Measurements from ENCODE around the gene TCF4.

TCF4 gene

DNA sequence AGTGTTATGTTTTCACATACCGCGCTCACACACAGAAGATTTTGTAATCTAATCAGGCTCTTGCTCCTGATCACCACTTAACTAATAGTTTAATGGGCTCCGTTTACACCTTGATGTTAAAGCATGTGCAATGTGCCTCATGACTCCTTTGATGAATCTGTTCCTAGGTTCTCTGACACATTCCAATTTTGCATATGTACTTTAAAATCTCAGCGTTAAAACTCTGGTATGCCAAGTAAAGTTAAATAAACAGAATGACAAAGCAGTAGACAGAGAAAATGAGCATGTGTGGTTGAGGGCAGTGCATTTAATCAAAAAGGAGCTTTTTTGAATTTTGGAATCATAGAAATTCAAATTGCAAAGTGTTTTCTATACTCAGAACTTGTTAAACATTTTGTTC, 96.4 kb downstream of the TCF4 start (continued):
- no peak for TF ChIP-seq BCL11A (tag by site-specific recombination; IDR thresholded peaks at IDR 0.05; ENCODE audit: low read depth)

DNA sequence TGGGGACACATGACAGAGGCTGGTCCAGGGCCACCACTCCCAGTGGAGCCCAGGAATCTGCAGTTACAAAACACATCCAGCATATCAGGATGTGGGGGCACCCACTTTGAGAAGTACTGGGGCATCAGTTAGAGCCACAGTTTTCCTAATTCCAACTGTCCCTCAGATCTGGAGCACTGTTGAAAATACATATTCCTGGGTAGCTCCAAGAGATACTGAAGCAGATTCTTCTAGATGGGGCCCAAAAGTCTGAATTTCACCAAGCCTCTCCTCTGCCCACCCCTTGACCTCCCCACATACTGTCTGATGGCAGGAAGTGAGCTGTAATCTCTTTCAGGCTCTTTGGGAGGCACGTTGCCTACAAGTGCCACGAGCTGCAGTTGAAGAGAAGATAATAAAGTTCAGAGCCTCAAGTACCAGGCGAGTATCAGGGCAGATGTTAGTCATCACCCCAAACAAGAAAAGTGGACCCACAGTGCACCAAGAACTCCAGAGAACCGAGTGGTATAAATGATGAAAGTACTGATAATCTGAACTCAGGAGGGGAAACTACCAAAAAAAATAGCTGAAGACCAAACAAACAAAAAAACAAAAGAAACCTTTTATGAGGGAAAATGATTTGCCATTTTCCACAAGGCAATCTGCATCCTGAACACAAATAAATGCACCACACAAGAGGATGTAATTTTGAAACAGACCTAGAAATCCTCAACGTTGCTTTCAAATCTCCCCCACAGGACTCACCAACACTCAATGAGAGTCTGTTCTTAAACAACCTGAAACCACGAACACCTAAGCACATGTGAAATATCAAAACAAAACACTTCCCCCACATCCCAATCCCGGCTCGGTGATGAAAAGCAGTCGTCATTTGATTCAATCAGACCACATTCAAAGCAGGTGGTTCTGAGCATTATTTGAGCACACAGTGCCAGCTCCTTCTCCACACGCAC, 98.7 kb downstream of the TCF4 start:
- Histone ChIP-seq H3K4me3 (ENCODE audit: low read depth, low read length) (no peak overlapping the region), H3K4me1 (ENCODE audit: control insufficient read depth, insufficient read depth, low read length) (peaks cover 29% of the 10 kb centered on the region), H3K36me3 (ENCODE audit: control insufficient read depth in 2 of 2, insufficient read depth in 1 of 2, low read length in 2 of 2) (no peaks in the 10 kb centered on the region), H3K27ac (ENCODE audit: extremely low read depth, low read depth, low read length) (no peak overlapping the region; the same call in 1 of the 2 replicates), H3K9me3 (ENCODE audit: control insufficient read depth, insufficient read depth, low read depth, low read length) (no peaks in the 10 kb centered on the region)
- CTCF ChIA-PET = interaction anchor here (0.5 to 0.9 kb wide), 3 partner anchors 9 to 544 kb away, joined by 3 to 4 read pairs (median 3); no protein-coding TSS in a partner anchor
- POLR2A ChIA-PET = no interaction called here
- TF ChIP-seq, protein P1, sequence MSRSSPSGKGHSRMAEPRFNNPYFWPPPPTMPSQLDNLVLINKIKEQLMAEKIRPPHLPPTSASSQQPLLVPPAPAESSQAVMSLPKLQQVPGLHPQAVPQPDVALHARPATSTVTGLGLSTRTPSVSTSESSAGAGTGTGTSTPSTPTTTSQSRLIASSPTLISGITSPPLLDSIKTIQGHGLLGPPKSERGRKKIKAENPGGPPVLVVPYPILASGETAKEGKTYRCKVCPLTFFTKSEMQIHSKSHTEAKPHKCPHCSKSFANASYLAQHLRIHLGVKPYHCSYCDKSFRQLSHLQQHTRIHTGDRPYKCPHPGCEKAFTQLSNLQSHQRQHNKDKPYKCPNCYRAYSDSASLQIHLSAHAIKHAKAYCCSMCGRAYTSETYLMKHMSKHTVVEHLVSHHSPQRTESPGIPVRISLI (tag by site-specific recombination; IDR thresholded peaks at IDR 0.05) = no peak
- TF ChIP-seq, protein P2, sequence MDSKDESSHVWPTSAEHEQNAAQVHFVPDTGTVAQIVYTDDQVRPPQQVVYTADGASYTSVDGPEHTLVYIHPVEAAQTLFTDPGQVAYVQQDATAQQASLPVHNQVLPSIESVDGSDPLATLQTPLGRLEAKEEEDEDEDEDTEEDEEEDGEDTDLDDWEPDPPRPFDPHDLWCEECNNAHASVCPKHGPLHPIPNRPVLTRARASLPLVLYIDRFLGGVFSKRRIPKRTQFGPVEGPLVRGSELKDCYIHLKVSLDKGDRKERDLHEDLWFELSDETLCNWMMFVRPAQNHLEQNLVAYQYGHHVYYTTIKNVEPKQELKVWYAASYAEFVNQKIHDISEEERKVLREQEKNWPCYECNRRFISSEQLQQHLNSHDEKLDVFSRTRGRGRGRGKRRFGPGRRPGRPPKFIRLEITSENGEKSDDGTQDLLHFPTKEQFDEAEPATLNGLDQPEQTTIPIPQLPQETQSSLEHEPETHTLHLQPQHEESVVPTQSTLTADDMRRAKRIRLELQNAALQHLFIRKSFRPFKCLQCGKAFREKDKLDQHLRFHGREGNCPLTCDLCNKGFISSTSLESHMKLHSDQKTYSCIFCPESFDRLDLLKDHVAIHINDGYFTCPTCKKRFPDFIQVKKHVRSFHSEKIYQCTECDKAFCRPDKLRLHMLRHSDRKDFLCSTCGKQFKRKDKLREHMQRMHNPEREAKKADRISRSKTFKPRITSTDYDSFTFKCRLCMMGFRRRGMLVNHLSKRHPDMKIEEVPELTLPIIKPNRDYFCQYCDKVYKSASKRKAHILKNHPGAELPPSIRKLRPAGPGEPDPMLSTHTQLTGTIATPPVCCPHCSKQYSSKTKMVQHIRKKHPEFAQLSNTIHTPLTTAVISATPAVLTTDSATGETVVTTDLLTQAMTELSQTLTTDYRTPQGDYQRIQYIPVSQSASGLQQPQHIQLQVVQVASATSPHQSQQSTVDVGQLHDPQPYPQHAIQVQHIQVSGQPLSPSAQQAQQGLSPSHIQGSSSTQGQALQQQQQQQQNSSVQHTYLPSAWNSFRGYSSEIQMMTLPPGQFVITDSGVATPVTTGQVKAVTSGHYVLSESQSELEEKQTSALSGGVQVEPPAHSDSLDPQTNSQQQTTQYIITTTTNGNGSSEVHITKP (tag by site-specific recombination; IDR thresholded peaks at IDR 0.05) = peak; percentile 71
- TF ChIP-seq ZFP3 (tag by site-specific recombination; IDR thresholded peaks at IDR 0.05; ENCODE audit: low read depth) = no peak
- no peak for TF ChIP-seq ZNF777 (tag by site-specific recombination; IDR thresholded peaks at IDR 0.05; ENCODE audit: borderline replicate concordance)
- TF ChIP-seq ZNF223 (tag by site-specific recombination; IDR thresholded peaks at IDR 0.05) = no peak
- TF ChIP-seq ZNF239 (tag by site-specific recombination; IDR thresholded peaks at IDR 0.05) = no peak
- TF ChIP-seq ZNF792 (tag by site-specific recombination; IDR thresholded peaks at IDR 0.05) = no peak
- TF ChIP-seq, protein P3, sequence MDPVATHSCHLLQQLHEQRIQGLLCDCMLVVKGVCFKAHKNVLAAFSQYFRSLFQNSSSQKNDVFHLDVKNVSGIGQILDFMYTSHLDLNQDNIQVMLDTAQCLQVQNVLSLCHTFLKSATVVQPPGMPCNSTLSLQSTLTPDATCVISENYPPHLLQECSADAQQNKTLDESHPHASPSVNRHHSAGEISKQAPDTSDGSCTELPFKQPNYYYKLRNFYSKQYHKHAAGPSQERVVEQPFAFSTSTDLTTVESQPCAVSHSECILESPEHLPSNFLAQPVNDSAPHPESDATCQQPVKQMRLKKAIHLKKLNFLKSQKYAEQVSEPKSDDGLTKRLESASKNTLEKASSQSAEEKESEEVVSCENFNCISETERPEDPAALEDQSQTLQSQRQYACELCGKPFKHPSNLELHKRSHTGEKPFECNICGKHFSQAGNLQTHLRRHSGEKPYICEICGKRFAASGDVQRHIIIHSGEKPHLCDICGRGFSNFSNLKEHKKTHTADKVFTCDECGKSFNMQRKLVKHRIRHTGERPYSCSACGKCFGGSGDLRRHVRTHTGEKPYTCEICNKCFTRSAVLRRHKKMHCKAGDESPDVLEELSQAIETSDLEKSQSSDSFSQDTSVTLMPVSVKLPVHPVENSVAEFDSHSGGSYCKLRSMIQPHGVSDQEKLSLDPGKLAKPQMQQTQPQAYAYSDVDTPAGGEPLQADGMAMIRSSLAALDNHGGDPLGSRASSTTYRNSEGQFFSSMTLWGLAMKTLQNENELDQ (tag by site-specific recombination; IDR thresholded peaks at IDR 0.05; ENCODE audit: low read depth) = no peak
- TF ChIP-seq, protein P4, sequence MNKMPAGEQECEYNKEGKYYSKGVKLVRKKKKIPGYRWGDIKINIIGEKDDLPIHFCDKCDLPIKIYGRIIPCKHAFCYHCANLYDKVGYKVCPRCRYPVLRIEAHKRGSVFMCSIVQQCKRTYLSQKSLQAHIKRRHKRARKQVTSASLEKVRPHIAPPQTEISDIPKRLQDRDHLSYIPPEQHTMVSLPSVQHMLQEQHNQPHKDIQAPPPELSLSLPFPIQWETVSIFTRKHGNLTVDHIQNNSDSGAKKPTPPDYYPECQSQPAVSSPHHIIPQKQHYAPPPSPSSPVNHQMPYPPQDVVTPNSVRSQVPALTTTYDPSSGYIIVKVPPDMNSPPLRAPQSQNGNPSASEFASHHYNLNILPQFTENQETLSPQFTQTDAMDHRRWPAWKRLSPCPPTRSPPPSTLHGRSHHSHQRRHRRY (tag by site-specific recombination; IDR thresholded peaks at IDR 0.05) = no peak
- no peak for TF ChIP-seq ZNF571 (tag by site-specific recombination; IDR thresholded peaks at IDR 0.05)
- TF ChIP-seq FEZF1 (tag by site-specific recombination; IDR thresholded peaks at IDR 0.05) = peak; percentile 50; the same call in 1 of the 2 replicates
- peak; percentile 97 for TF ChIP-seq ZBTB20 (tag by site-specific recombination; IDR thresholded peaks at IDR 0.05)
- TF ChIP-seq, protein P5, sequence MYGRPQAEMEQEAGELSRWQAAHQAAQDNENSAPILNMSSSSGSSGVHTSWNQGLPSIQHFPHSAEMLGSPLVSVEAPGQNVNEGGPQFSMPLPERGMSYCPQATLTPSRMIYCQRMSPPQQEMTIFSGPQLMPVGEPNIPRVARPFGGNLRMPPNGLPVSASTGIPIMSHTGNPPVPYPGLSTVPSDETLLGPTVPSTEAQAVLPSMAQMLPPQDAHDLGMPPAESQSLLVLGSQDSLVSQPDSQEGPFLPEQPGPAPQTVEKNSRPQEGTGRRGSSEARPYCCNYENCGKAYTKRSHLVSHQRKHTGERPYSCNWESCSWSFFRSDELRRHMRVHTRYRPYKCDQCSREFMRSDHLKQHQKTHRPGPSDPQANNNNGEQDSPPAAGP (tag by site-specific recombination; IDR thresholded peaks at IDR 0.05) = no peak
- no peak for TF ChIP-seq ZNF48 (tag by site-specific recombination; IDR thresholded peaks at IDR 0.05)
- no peak for TF ChIP-seq KLF9 (tag by site-specific recombination; IDR thresholded peaks at IDR 0.05; ENCODE audit: low read depth)
- TF ChIP-seq, protein P6, sequence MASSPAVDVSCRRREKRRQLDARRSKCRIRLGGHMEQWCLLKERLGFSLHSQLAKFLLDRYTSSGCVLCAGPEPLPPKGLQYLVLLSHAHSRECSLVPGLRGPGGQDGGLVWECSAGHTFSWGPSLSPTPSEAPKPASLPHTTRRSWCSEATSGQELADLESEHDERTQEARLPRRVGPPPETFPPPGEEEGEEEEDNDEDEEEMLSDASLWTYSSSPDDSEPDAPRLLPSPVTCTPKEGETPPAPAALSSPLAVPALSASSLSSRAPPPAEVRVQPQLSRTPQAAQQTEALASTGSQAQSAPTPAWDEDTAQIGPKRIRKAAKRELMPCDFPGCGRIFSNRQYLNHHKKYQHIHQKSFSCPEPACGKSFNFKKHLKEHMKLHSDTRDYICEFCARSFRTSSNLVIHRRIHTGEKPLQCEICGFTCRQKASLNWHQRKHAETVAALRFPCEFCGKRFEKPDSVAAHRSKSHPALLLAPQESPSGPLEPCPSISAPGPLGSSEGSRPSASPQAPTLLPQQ (tag by site-specific recombination; IDR thresholded peaks at IDR 0.05) = peak; percentile 94
- no peak for TF ChIP-seq ZNF776 (tag by site-specific recombination; IDR thresholded peaks at IDR 0.05; ENCODE audit: borderline replicate concordance)
- TF ChIP-seq SALL2 (tag by site-specific recombination; IDR thresholded peaks at IDR 0.05; ENCODE audit: borderline replicate concordance) = no peak
- TF ChIP-seq ZNF335 (tag by site-specific recombination; conservative IDR thresholded peaks at IDR 0.05) = peak; percentile 80
- TF ChIP-seq ZBTB17 (tag by site-specific recombination; IDR thresholded peaks at IDR 0.05) = 0 out of 2 replicates have a peak, but pooled peaks have one; percentile 56
- TF ChIP-seq ZNF114 (tag by site-specific recombination; IDR thresholded peaks at IDR 0.05) = no peak
- peak; percentile 11; the same call in 1 of the 2 replicates for TF ChIP-seq GLIS1 (tag by site-specific recombination; IDR thresholded peaks at IDR 0.05)
